ENCODE measurements around the gene UBE2M.

The UBE2M gene

GRCh38 chr19:58569943-58570670, 11.7 kb upstream of the UBE2M start:
- no peaks in the 10 kb centered on the region for H3K27me3 ChIP-seq (ENCODE audit: control insufficient read depth, insufficient read depth, low read length)
- H3K4me2 ChIP-seq (ENCODE audit: low read length) = no peak overlapping the region
- H3K36me3 ChIP-seq (ENCODE audit: control insufficient read depth, insufficient read depth, low read length) = no peaks in the 10 kb centered on the region
- peaks cover 3% of the 10 kb centered on the region for H3K79me2 ChIP-seq
- H2AFZ ChIP-seq = no peak overlapping the region
- H3K27ac ChIP-seq = no peak overlapping the region
- peaks cover 5% of the 10 kb centered on the region for H3K4me1 ChIP-seq
- no peak overlapping the region for H3K4me3 ChIP-seq (ENCODE audit: low read depth, low read length)
- H3K9me3 ChIP-seq (ENCODE audit: control insufficient read depth, low read length) = no peaks in the 10 kb centered on the region
- no peak for TF ChIP-seq CTCF (IDR thresholded peaks at IDR 0.05)
- H3K9ac ChIP-seq = no peak overlapping the region

- Histone ChIP-seq H3K27me3 (ENCODE audit: control insufficient read depth, insufficient read depth, low read length) (no peaks in the 10 kb centered on the region), H3K9me3 (ENCODE audit: control insufficient read depth, low read length) (no peaks in the 10 kb centered on the region)
Measured at GRCh38 chr19:58569191-58569942, 11.0 kb upstream of the UBE2M start.

DNA sequence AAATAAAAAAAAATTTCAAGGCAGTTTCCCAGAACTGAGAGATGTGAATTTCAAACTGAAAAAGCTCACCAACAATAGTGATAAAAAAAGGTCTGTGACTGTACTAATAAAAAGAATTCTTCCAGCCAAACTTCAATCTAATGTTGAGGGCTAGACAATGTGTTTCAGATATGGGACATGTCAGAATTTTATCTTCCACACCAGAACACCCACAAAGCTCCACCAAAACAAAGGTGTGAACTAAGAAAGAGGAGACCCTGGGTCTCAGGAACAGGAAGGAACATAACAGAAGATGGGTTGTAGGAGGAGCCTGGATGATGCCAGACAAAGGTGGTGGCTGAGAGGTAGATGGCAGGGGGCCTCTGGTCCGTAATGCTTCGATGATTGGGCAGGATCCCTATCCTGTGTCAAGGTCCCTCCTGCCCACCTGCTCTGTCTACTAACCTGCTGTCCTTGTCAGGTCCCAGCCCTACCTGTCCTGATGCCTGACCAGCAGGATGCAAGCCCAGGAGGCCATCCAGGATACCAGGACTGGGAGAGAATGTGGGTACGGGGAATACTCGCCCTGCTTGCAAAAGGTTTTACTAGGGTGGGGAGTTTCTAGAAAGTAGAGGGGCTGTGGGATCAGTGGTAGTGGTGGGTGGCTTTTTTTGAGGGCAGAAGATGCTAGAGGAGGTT, 10.2 kb upstream of the UBE2M start:
- no peak overlapping the region for H2AFZ ChIP-seq
- peaks cover 3% of the 10 kb centered on the region for H3K79me2 ChIP-seq
- no peak overlapping the region for H3K9ac ChIP-seq
- H3K27ac ChIP-seq = no peak overlapping the region
- no peaks in the 10 kb centered on the region for H3K36me3 ChIP-seq (ENCODE audit: control insufficient read depth, insufficient read depth, low read length)
- H3K27me3 ChIP-seq (ENCODE audit: control insufficient read depth, insufficient read depth, low read length) = no peaks in the 10 kb centered on the region
- H3K4me2 ChIP-seq (ENCODE audit: low read length) = no peak overlapping the region
- TF ChIP-seq CTCF (IDR thresholded peaks at IDR 0.05) = no peak
- H3K4me1 ChIP-seq = peaks cover 5% of the 10 kb centered on the region
- H3K9me3 ChIP-seq (ENCODE audit: control insufficient read depth, low read length) = no peaks in the 10 kb centered on the region
- H3K4me3 ChIP-seq (ENCODE audit: low read depth, low read length) = no peak overlapping the region

More at GRCh38 chr19:58569191-58569942, 11.0 kb upstream of the UBE2M start:
- H3K4me3 ChIP-seq (ENCODE audit: low read depth, low read length) = no peak overlapping the region
- H3K36me3 ChIP-seq (ENCODE audit: control insufficient read depth, insufficient read depth, low read length) = no peaks in the 10 kb centered on the region
- H3K79me2 ChIP-seq = peaks cover 3% of the 10 kb centered on the region
- H3K4me1 ChIP-seq = peaks cover 5% of the 10 kb centered on the region
- H3K27ac ChIP-seq = no peak overlapping the region
- H2AFZ ChIP-seq = no peak overlapping the region
- no peak overlapping the region for H3K9ac ChIP-seq
- TF ChIP-seq CTCF (IDR thresholded peaks at IDR 0.05) = no peak
- no peak overlapping the region for H3K4me2 ChIP-seq (ENCODE audit: low read length)

DNA sequence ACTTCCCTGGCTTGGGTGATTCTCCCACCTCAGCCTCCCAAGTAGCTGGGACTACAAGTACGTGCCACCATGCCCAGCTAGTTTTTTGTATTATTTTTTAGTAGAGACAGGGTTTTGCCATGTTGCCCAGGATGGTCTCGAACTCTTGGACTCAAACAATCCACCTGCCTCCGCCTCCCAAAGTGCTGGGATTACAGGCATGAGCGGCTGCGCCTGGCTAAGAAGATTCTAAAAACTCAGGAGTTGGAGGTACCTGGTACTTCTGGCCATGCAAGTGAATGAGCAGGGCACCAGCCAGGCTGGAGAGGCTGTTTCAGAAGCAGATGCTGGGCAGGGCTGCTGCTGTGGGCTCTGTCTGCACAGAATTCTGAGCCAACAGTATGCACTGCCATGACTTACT, 8.6 kb upstream of the UBE2M start:
- H3K9me3 ChIP-seq (ENCODE audit: control insufficient read depth, low read length) = no peaks in the 10 kb centered on the region
- TF ChIP-seq CTCF (IDR thresholded peaks at IDR 0.05) = no peak
- no peak overlapping the region for H3K9ac ChIP-seq
- H2AFZ ChIP-seq = no peak overlapping the region
- no peak overlapping the region for H3K27ac ChIP-seq
- H3K36me3 ChIP-seq (ENCODE audit: control insufficient read depth, insufficient read depth, low read length) = no peaks in the 10 kb centered on the region
- no peaks in the 10 kb centered on the region for H3K27me3 ChIP-seq (ENCODE audit: control insufficient read depth, insufficient read depth, low read length)
- H3K4me3 ChIP-seq (ENCODE audit: low read depth, low read length) = no peak overlapping the region
- H3K4me1 ChIP-seq = peaks cover 11% of the 10 kb centered on the region
- no peak overlapping the region for H3K4me2 ChIP-seq (ENCODE audit: low read length)
- H3K79me2 ChIP-seq = no peaks in the 10 kb centered on the region
